Measurements from ENCODE around the gene S100A8. TPM values are rescaled to one million over a fixed set of nuclear protein-coding genes. Genes with fewer than 3 reads are reported as not detected.

The S100A8 gene
- total RNA-seq, 1 donor from 2014 or later = not detected

DNA sequence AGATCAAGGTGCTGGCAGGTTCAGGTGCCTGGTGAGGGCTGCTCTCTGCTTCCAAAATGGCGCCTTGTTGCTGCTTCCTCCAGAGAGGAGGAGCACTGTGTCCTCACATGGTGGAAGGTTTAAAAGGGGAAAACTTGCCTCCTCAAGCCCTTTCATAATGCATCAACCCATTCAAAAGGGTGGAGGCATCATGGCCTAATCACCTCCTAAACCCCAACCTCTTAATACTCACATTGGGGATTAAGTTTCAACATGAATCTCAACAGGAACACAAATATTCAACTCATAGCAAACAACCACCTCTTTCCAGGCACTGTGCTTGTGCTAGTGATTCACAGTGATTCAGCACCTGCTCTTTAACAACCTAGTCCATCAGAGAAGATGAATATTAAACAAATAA lies 19.6 kb downstream of the S100A8 start:
- DNase-seq (ENCODE audit: low read depth) = no peak
- no peaks in the 10 kb centered on the region for H3K36me3 ChIP-seq (ENCODE audit: control insufficient read depth, insufficient read depth, low read length)
- TF ChIP-seq, protein P1, sequence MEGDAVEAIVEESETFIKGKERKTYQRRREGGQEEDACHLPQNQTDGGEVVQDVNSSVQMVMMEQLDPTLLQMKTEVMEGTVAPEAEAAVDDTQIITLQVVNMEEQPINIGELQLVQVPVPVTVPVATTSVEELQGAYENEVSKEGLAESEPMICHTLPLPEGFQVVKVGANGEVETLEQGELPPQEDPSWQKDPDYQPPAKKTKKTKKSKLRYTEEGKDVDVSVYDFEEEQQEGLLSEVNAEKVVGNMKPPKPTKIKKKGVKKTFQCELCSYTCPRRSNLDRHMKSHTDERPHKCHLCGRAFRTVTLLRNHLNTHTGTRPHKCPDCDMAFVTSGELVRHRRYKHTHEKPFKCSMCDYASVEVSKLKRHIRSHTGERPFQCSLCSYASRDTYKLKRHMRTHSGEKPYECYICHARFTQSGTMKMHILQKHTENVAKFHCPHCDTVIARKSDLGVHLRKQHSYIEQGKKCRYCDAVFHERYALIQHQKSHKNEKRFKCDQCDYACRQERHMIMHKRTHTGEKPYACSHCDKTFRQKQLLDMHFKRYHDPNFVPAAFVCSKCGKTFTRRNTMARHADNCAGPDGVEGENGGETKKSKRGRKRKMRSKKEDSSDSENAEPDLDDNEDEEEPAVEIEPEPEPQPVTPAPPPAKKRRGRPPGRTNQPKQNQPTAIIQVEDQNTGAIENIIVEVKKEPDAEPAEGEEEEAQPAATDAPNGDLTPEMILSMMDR (IDR thresholded peaks at IDR 0.05; ENCODE audit: insufficient read depth, low read length, poor library complexity, severe bottlenecking) = no peak
- no peaks in the 10 kb centered on the region for H3K27me3 ChIP-seq (ENCODE audit: control insufficient read depth, insufficient read depth, low read length)
- H3K4me3 ChIP-seq (ENCODE audit: low read depth, low read length) = no peak overlapping the region

- no peaks in the 10 kb centered on the region for H3K36me3 ChIP-seq (ENCODE audit: control insufficient read depth, insufficient read depth, low read length)
- H3K4me3 ChIP-seq (ENCODE audit: low read depth, low read length) = no peak overlapping the region
- TF ChIP-seq, protein P1 (IDR thresholded peaks at IDR 0.05; ENCODE audit: insufficient read depth, low read length, poor library complexity, severe bottlenecking) = no peak
- H3K27me3 ChIP-seq (ENCODE audit: control insufficient read depth, insufficient read depth, low read length) = no peaks in the 10 kb centered on the region
- DNase-seq (ENCODE audit: low read depth) = no peak
Measured at GRCh38 chr1:153370146-153370545, 20.7 kb downstream of the S100A8 start.

DNA sequence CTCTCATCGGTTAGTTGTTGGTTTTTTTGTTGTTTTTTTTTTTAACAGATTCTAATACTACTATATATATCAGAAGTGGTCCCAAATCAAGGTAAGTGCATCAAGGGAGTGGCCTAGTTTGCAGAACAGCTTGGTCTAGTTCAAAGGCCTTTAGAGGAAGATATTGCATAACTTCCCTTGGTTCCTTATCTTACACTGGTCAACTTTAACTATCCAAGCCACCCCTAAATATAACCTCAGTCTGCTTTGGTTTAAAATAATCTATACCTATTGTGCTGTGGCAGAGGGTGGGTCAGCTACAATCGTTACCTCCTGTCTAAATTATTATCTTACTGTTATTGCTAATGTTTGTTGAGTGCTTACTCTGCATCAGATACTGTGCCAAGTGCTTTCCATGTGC lies 22.4 kb downstream of the S100A8 start:
- DNase-seq (ENCODE audit: low read depth) = no peak
- no peaks in the 10 kb centered on the region for H3K36me3 ChIP-seq (ENCODE audit: control insufficient read depth, insufficient read depth, low read length)
- no peak overlapping the region for H3K4me3 ChIP-seq (ENCODE audit: low read depth, low read length)
- TF ChIP-seq, protein P1 (IDR thresholded peaks at IDR 0.05; ENCODE audit: insufficient read depth, low read length, poor library complexity, severe bottlenecking) = no peak
- no peaks in the 10 kb centered on the region for H3K27me3 ChIP-seq (ENCODE audit: control insufficient read depth, insufficient read depth, low read length)

GRCh38 chr1:153367090-153367489 lies 23.8 kb downstream of the S100A8 start:
- H3K27me3 ChIP-seq (ENCODE audit: control insufficient read depth, insufficient read depth, low read length) = no peaks in the 10 kb centered on the region
- H3K36me3 ChIP-seq (ENCODE audit: control insufficient read depth, insufficient read depth, low read length) = no peaks in the 10 kb centered on the region
- H3K4me3 ChIP-seq (ENCODE audit: low read depth, low read length) = no peak overlapping the region
- TF ChIP-seq, protein P1 (IDR thresholded peaks at IDR 0.05; ENCODE audit: insufficient read depth, low read length, poor library complexity, severe bottlenecking) = no peak
- DNase-seq (ENCODE audit: low read depth) = no peak

DNA sequence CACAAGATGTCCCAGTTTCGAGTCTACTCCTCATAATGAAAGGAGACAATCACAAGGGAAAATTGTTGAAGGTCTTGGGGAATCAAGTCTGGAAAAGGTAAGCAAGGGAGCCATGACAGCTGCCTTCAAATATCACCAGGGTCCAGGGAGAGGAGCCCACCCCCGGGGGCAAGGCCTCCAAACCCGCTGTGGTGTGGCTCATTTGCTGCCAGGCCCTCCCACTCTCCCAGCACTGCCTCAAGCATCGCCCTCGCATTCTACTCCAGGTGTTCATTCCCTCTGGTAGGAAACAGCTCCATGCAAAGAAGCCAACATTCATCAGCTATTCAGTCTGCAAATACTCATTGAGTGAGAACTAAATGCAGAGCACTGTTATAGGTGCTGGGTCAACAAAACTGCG lies 24.6 kb downstream of the S100A8 start:
- no peaks in the 10 kb centered on the region for H3K27me3 ChIP-seq (ENCODE audit: control insufficient read depth, insufficient read depth, low read length)
- no peak for DNase-seq (ENCODE audit: low read depth)
- no peaks in the 10 kb centered on the region for H3K36me3 ChIP-seq (ENCODE audit: control insufficient read depth, insufficient read depth, low read length)
- H3K4me3 ChIP-seq (ENCODE audit: low read depth, low read length) = no peak overlapping the region
- TF ChIP-seq, protein P1 (IDR thresholded peaks at IDR 0.05; ENCODE audit: insufficient read depth, low read length, poor library complexity, severe bottlenecking) = no peak

DNA sequence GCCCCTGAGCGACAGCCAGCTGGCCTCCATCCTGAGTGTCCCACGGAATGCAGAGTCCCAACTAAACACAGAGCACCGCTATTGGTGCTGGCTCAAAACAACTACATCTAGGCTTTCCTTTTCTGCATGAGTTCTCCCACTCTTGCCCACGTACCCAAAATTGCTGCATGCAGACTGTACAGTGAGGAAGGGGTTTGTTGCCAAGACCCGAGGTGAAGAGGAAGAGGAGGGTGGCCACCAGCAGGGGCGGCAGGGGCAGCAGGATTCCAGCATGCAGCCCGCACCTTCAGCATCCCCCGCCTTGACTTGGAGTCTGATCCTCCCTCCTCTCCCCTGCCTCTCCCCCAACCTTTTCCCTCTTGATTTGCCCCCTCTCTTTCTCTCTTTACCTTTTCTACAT lies 25.2 kb downstream of the S100A8 start:
- Histone ChIP-seq H3K4me3 (ENCODE audit: low read depth, low read length) (no peak overlapping the region), H3K36me3 (ENCODE audit: control insufficient read depth, insufficient read depth, low read length) (no peaks in the 10 kb centered on the region), H3K27me3 (ENCODE audit: control insufficient read depth, insufficient read depth, low read length) (no peaks in the 10 kb centered on the region)
- TF ChIP-seq, protein P1 (IDR thresholded peaks at IDR 0.05; ENCODE audit: insufficient read depth, low read length, poor library complexity, severe bottlenecking) = no peak
- no peak for DNase-seq (ENCODE audit: low read depth)

Measured in kidney epithelial cell (primary cell).